HepG2 (cell line): ENCODE data around the gene LZTR1. TPM values are rescaled to one million over a fixed set of nuclear protein-coding genes. Genes with fewer than 3 reads are reported as not detected.

Experiments used
- AGO1 ChIP-seq: fragments of 200-400 bp; formaldehyde crosslinking; IDR thresholded peaks from 2 replicates; pipeline ENCODE4 v1.6.1; 2017; ENCODE audit warnings: mild to moderate bottlenecking, low read depth, low read length, moderate library complexity; ENCODE audit not compliant: poor library complexity, severe bottlenecking
- CBX1 ChIP-seq: IDR thresholded peaks from one replicate; pipeline ENCODE4 v1.6.1; 2016; ENCODE audit warnings: antibody characterized with exemption, low read depth
- CHD2 ChIP-seq: IDR thresholded peaks from 2 replicates; pipeline ENCODE4 v1.6.1; 2011; ENCODE audit warnings: low read depth, low read length, improper control_type of control experiment
- DRAP1 ChIP-seq: IDR thresholded peaks from 2 replicates; pipeline ENCODE4 v1.6.1; 2016; ENCODE audit warnings: missing genetic modification reagents, missing compliant biosample characterization
- ERF ChIP-seq: IDR thresholded peaks from 2 replicates; pipeline ENCODE4 v1.6.1; 2018; ENCODE audit warnings: missing biosample characterization, missing genetic modification reagents
- FOSL2 ChIP-seq: sonication (generic); formaldehyde crosslinking; IDR thresholded peaks from 2 replicates; pipeline ENCODE4 v1.4.0; 2020; ENCODE audit warnings: missing genetic modification reagents
- HNF1B ChIP-seq: sonication (generic); formaldehyde crosslinking; IDR thresholded peaks from 2 replicates; pipeline ENCODE4 v1.5.1; 2020; ENCODE audit warnings: mild to moderate bottlenecking, moderate library complexity, missing genetic modification reagents
- KAT8 ChIP-seq: IDR thresholded peaks from 2 replicates; pipeline ENCODE4 v1.6.1; 2016; ENCODE audit warnings: missing genetic modification reagents, missing compliant biosample characterization
- MTA3 ChIP-seq: sonication (generic); formaldehyde crosslinking; IDR thresholded peaks from 2 replicates; pipeline ENCODE4 v1.4.0; 2020; ENCODE audit warnings: missing genetic modification reagents
- ONECUT2 ChIP-seq: sonication (generic); formaldehyde crosslinking; IDR thresholded peaks from 2 replicates; pipeline ENCODE4 v1.4.0; 2020; ENCODE audit warnings: missing genetic modification reagents
- PATZ1 ChIP-seq: sonication (generic); formaldehyde crosslinking; IDR thresholded peaks from 2 replicates; pipeline ENCODE4 v1.4.0; 2020; ENCODE audit warnings: missing genetic modification reagents
- REL ChIP-seq: sonication (generic); formaldehyde crosslinking; conservative IDR thresholded peaks from 2 replicates; pipeline ENCODE4 v1.8.0; 2022; ENCODE audit warnings: mild to moderate bottlenecking, missing genetic modification reagents, moderate library complexity
- RXRA ChIP-seq: sonication (generic); formaldehyde crosslinking; IDR thresholded peaks from 2 replicates; pipeline ENCODE4 v1.5.1; 2020; ENCODE audit warnings: missing genetic modification reagents
- SMC3 ChIP-seq: IDR thresholded peaks from 2 replicates; pipeline ENCODE4 v1.6.1; 2011; ENCODE audit warnings: low read length, improper control_type of control experiment
- SOX5 ChIP-seq: IDR thresholded peaks from 2 replicates; pipeline ENCODE4 v1.6.1; 2016; ENCODE audit warnings: borderline replicate concordance
- SRF ChIP-seq: IDR thresholded peaks from 2 replicates; pipeline ENCODE4 v1.6.1; 2011; ENCODE audit warnings: mild to moderate bottlenecking, low read depth, low read length, moderate library complexity
- SRSF4 ChIP-seq: fragments of 200-400 bp; formaldehyde crosslinking; IDR thresholded peaks from one replicate; pipeline ENCODE4 v1.6.1; 2018; ENCODE audit warnings: mild to moderate bottlenecking, low read depth, low read length, moderate library complexity; ENCODE audit not compliant: poor library complexity, severe bottlenecking
- SYNCRIP ChIP-seq: fragments of 200-400 bp; formaldehyde crosslinking; IDR thresholded peaks from 2 replicates; pipeline ENCODE4 v1.6.1; 2018; ENCODE audit warnings: mild to moderate bottlenecking, low read depth, low read length; ENCODE audit not compliant: insufficient read depth
- THAP7 ChIP-seq: sonication (generic); formaldehyde crosslinking; IDR thresholded peaks from 2 replicates; pipeline ENCODE4 v1.8.1; 2023; ENCODE audit warnings: mild to moderate bottlenecking, missing genetic modification reagents
- ZKSCAN1 ChIP-seq: fragments of 150-350 bp; IDR thresholded peaks from 2 replicates; pipeline ENCODE4 v1.6.1; 2014; ENCODE audit warnings: low read length
- ZNF263 ChIP-seq: sonication (generic); formaldehyde crosslinking; IDR thresholded peaks from 2 replicates; pipeline ENCODE4 v1.4.0; 2020; ENCODE audit warnings: missing genetic modification reagents
- ZNF343 ChIP-seq: sonication (generic); formaldehyde crosslinking; IDR thresholded peaks from 2 replicates; pipeline ENCODE4 v1.4.0; 2020; ENCODE audit warnings: mild to moderate bottlenecking, missing genetic modification reagents
- ZNF501 ChIP-seq: sonication (generic); formaldehyde crosslinking; IDR thresholded peaks from 2 replicates; pipeline ENCODE4 v1.5.1; 2020; ENCODE audit warnings: mild to moderate bottlenecking, moderate library complexity, missing genetic modification reagents
- ZNF547 ChIP-seq: sonication (generic); formaldehyde crosslinking; IDR thresholded peaks from 2 replicates; pipeline ENCODE4 v1.5.1; 2020; ENCODE audit warnings: mild to moderate bottlenecking, missing genetic modification reagents
- ZNF580 ChIP-seq: IDR thresholded peaks from 2 replicates; pipeline ENCODE4 v1.6.1; 2016; ENCODE audit warnings: low read depth, borderline replicate concordance
- ZNF761 ChIP-seq: sonication (generic); formaldehyde crosslinking; conservative IDR thresholded peaks from 2 replicates; pipeline ENCODE4 v1.4.0; 2020; ENCODE audit warnings: mild to moderate bottlenecking, missing genetic modification reagents
- ZNF780A ChIP-seq: sonication (generic); formaldehyde crosslinking; IDR thresholded peaks from 2 replicates; pipeline ENCODE4 v1.8.0; 2022; ENCODE audit warnings: mild to moderate bottlenecking, missing genetic modification reagents, moderate library complexity
- polyA plus RNA-seq, 8 experiments: library from polyadenylated mRNA; depleted of rRNA in 3 of 8; stranded (reverse) in 7 of 8; unstranded in 1 of 8; fragments of >200 nt; fragmentation: Illumina TruSeq in 4 of 8; extraction: Trizol in 4 of 8; gene quantifications; 2 replicates each; pipeline versions ENCODE4 v1.2.1 to v1.2.3, GENCODE V29; 2011 to 2016; ENCODE audit warnings: low read depth in 4 of 8, missing spikeins in 1 of 8, mixed read lengths in 1 of 8; ENCODE audit not compliant: insufficient read depth in 1 of 8
- total RNA-seq, 5 experiments: library from RNA; depleted of rRNA; stranded (reverse); fragments of >200 nt; fragmentation: Illumina TruSeq; extraction: Trizol; gene quantifications; 2 replicates each; pipeline ENCODE4 v1.2.3, GENCODE V29; 2016; ENCODE audit warnings: low read depth in 1 of 5

LZTR1 gene
- total and polyA plus RNA-seq, 2 of the 13 experiments (the other 11 are each of a cell fraction or from before 2014, with no cell fraction given) = 21.8 to 22.4 TPM

GRCh38 chr22:21014726-21015465, 32.8 kb downstream of the LZTR1 start, which contains the start of gene P2RX6 (continued):
- TF ChIP-seq ZNF501 (CRISPR knock-in tag) = no peak
- no peak for TF ChIP-seq ZNF263 (CRISPR knock-in tag)
- no peak for TF ChIP-seq ZNF780A
- TF ChIP-seq MTA3 (CRISPR knock-in tag) = no peak
- no peak for TF ChIP-seq CHD2
- TF ChIP-seq SRSF4 = no peak
- peak; percentile 34; the same call in 1 of the 2 replicates for TF ChIP-seq SOX5 (CRISPR knock-in tag)
- TF ChIP-seq THAP7 (CRISPR knock-in tag) = no peak
- no peak for TF ChIP-seq SRF
- TF ChIP-seq DRAP1 = peak; percentile 47; the same call in 1 of the 2 replicates
- no peak for TF ChIP-seq ZKSCAN1
- TF ChIP-seq ERF (CRISPR knock-in tag) = 0 out of 2 replicates have a peak, but pooled peaks have one; percentile 27
- no peak for TF ChIP-seq REL (CRISPR knock-in tag)
- TF ChIP-seq SMC3 = no peak
- no peak for TF ChIP-seq AGO1
- TF ChIP-seq ZNF343 (CRISPR knock-in tag) = no peak
- TF ChIP-seq ZNF547 (CRISPR knock-in tag) = no peak
- no peak for TF ChIP-seq ONECUT2 (CRISPR knock-in tag)
- no peak for TF ChIP-seq ZNF761 (CRISPR knock-in tag)
- no peak for TF ChIP-seq ZNF580 (CRISPR knock-in tag)
- TF ChIP-seq PATZ1 (CRISPR knock-in tag) = peak; percentile 76
- no peak for TF ChIP-seq CBX1
- peak; percentile 71; the same call in 1 of the 2 replicates for TF ChIP-seq RXRA (CRISPR knock-in tag)
- no peak for TF ChIP-seq SYNCRIP
- no peak for TF ChIP-seq HNF1B (CRISPR knock-in tag)
- TF ChIP-seq KAT8 (CRISPR knock-in tag) = peak; percentile 51; the same call in 1 of the 2 replicates
- TF ChIP-seq FOSL2 = no peak
